ENCODE data around the gene ALMS1.
"Not testable (repeated sequence)": the region's sequence is repeated elsewhere in the genome, so short reads cannot be mapped to it uniquely, and the experiment has no call there.

Gene ALMS1

GRCh38 chr2:73403237-73403636 lies 17.6 kb downstream of the ALMS1 start:
- no peak for DNase-seq (ENCODE audit: low read depth in 1 of 2, low spot score in 1 of 2)

- DNase-seq (ENCODE audit: low read depth in 1 of 2, low spot score in 1 of 2): no peak
These were observed 18.8 kb downstream of the ALMS1 start for GRCh38 chr2:73404409-73404808.

- no peak for DNase-seq (ENCODE audit: low read depth in 1 of 2, low spot score in 1 of 2)
These were observed 21.4 kb downstream of the ALMS1 start for GRCh38 chr2:73406996-73407395.

- DNase-seq (ENCODE audit: low read depth in 1 of 2, low spot score in 1 of 2): no peak
These were observed 22.6 kb downstream of the ALMS1 start for GRCh38 chr2:73408198-73408597.

DNA sequence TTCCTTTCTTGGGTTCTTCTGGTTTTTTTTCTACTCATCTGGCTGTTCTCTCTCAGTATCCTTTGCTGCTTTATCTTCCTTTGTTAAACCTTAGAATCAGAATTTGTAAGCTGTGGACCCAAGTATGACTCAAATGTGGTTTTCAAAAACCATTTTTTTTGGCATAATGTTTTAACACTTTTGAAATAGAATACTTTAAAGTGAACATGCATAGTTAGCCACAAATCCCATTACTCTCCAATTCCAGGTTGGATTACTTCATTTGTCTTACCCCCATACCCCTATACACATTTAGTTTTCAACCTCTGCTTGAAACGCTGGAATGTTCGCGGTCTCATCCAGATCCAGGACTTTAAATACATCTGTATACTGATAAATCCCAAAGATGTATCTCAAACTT lies 29.1 kb downstream of the ALMS1 start:
- no peak for DNase-seq (ENCODE audit: low read depth in 1 of 2, low spot score in 1 of 2)

GRCh38 chr2:73415906-73416305 lies 30.3 kb downstream of the ALMS1 start:
- DNase-seq (ENCODE audit: low read depth in 1 of 2, low spot score in 1 of 2): no peak

- no peak for DNase-seq (ENCODE audit: low read depth in 1 of 2, low spot score in 1 of 2)
These were observed 32.7 kb downstream of the ALMS1 start for GRCh38 chr2:73418343-73418742.

DNA sequence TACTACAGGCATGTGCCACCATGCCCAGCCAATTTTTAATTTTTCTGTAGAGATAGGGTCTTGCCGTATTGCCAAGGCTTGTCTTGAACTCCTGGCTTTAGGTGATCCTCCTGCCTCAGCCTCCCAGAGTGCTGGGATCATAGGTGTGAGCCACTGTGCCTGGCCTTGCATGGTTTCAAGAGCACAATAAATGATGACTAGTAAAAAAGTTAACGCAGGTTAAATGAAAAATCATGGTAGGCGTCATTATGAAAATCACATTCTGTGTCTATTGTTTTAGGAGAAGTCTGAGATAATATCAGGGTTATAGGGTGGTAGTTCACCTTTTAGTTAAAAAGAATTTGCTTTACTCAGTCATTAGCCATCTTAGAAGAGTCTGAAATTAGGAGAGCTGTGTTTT lies 38.3 kb downstream of the ALMS1 start:
- no peak for DNase-seq (ENCODE audit: low read depth in 1 of 2, low spot score in 1 of 2)

DNA sequence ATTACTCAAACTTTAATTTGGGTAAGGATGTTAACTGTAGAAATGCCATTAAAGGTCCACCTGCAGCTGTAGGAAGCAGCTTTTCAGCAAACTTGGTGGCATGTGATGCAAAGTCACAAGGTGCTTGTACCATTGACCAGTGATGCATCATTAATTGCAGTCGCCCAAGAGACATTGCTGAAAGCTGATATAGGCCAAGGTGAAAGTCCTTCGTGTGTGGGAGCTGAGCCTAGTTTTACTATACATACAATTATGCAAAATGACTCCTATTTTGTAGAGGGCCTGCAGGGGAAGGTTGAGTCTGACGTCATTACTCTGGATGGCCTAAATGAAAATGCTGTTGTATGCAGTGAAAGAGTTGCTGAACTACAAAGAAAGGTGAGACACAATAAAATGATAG lies 40.5 kb downstream of the ALMS1 start:
- no peak for DNase-seq (ENCODE audit: low read depth in 1 of 2, low spot score in 1 of 2)

DNA sequence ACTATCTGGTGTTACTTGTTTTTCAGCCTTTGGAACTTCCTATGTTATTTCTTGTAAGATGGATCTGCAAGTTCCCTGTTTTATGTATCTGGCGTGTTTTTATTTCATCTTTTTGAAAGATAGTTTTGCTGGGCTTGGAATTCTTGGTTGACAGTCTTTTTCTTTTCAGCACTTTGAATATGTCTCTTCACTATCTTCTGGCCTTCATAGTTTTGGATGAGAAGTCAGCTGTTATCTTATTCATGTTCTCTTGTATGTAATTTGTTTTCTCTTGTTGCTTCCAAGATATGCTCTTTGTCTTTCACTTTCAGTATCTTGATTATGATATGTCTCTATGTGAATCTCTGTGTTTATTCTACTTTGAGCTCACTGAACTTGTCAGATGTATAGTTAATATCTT lies 50.4 kb downstream of the ALMS1 start:
- no peak for DNase-seq (ENCODE audit: low read depth in 1 of 2, low spot score in 1 of 2)

DNA sequence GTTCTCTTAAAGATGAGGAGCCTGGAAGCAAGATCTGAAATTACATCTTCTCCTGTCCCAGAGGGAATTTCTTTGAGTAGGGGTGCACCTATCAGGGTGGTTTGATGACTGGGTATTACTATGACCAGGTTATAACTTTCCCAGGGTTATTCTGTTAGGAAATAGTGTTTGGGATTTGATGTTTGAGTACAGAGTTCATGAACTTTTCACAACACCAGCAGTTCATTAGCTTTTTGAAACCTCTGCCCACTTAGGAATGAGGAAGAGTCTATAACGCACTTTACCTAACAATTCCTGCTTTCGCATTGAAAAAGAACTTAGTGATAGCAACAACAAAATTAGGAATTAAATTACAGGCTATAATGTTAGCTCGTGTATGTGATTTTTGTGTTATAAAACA lies 58.6 kb downstream of the ALMS1 start:
- DNase-seq (ENCODE audit: low read depth in 1 of 2, low spot score in 1 of 2): no peak

DNA sequence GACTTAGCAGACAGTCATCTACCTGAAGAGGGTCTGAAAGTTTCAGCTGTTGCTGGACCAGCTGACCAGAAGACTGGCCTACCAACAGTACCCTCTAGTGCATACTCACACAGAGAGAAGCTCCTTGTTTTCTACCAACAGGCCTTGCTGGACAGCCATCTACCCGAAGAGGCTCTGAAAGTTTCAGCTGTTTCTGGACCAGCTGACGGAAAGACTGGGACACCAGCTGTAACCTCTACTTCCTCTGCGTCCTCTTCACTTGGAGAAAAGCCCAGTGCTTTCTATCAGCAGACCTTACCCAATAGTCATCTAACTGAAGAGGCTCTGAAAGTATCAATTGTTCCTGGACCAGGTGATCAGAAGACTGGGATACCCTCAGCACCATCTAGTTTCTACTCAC lies 63.2 kb downstream of the ALMS1 start:
- DNase-seq (ENCODE audit: low read depth in 1 of 2, low spot score in 1 of 2): no peak

DNA sequence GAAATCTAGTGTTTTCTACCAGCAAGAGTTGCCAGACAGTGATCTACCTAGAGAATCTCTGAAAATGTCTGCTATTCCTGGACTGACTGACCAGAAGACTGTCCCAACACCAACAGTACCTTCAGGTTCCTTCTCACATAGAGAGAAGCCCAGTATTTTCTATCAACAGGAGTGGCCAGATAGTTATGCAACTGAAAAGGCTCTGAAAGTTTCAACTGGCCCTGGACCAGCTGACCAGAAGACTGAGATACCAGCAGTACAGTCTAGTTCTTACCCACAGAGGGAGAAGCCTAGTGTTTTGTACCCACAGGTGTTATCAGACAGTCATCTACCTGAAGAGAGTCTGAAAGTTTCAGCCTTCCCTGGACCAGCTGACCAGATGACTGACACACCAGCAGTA lies 63.8 kb downstream of the ALMS1 start:
- no peak for DNase-seq (ENCODE audit: low read depth in 1 of 2, low spot score in 1 of 2)

DNA sequence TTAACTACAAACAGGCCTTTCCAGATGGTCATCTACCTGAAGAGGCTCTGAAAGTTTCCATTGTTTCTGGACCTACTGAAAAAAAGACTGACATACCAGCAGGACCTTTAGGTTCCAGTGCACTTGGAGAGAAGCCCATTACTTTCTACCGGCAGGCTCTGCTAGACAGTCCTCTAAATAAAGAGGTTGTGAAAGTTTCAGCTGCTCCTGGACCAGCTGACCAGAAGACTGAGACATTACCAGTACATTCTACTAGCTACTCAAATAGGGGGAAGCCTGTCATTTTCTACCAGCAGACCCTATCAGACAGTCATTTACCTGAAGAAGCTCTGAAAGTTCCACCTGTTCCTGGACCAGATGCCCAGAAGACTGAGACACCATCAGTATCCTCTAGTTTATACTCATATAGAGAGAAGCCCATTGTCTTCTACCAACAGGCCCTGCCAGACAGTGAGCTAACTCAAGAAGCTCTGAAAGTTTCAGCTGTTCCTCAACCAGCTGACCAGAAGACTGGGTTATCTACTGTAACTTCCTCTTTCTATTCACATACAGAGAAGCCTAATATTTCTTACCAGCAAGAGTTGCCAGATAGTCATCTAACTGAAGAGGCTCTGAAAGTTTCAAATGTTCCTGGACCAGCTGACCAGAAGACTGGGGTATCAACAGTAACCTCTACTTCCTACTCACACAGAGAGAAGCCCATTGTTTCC lies 65.8 kb downstream of the ALMS1 start:
- DNase-seq (ENCODE audit: low read depth in 1 of 2, low spot score in 1 of 2): no peak

DNA sequence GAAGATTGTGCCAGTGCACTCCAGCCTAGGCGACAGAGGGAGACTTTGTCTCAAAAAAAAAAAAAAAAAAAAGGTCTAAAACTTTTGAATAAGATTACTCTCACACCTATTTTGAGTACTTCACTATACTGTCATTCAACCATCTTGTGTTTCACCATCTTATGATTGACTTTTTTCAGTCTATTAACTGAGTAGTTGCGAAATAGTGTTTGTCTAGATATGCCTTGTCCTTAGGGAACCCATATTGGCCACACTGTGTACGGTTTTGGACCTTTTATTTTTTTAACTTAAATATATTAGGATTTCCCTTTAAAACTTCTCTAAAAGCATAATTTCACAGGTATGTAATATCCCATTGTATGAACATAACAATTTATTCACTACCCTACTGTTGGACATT lies 72.3 kb downstream of the ALMS1 start:
- DNase-seq (ENCODE audit: low read depth in 1 of 2, low spot score in 1 of 2): no peak

GRCh38 chr2:73462388-73462787 lies 76.8 kb downstream of the ALMS1 start:
- not testable (repeated sequence) for DNase-seq (ENCODE audit: low read depth in 1 of 2, low spot score in 1 of 2)

- DNase-seq (ENCODE audit: low read depth in 1 of 2, low spot score in 1 of 2): no peak
These were observed 82.7 kb downstream of the ALMS1 start for GRCh38 chr2:73468376-73468775.

DNA sequence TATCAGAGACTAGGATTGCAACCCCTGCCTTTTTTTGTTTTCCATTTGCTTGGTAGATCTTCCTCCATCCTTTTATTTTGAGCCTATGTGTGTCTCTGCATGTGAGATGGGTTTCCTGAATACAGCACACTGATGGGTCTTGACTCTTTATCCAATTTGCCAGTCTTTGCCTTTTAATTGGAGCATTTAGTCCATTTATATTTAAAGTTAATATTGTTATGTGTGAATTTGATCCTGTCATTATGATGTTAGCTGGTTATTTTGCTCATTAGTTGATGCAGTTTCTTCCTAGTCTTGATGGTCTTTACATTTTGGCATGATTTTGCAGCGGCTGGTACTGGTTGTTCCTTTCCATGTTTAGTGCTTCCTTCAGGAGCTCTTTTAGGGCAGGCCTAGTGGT lies 98.2 kb downstream of the ALMS1 start:
- not testable (repeated sequence) for DNase-seq (ENCODE audit: low read depth in 1 of 2, low spot score in 1 of 2)

DNA sequence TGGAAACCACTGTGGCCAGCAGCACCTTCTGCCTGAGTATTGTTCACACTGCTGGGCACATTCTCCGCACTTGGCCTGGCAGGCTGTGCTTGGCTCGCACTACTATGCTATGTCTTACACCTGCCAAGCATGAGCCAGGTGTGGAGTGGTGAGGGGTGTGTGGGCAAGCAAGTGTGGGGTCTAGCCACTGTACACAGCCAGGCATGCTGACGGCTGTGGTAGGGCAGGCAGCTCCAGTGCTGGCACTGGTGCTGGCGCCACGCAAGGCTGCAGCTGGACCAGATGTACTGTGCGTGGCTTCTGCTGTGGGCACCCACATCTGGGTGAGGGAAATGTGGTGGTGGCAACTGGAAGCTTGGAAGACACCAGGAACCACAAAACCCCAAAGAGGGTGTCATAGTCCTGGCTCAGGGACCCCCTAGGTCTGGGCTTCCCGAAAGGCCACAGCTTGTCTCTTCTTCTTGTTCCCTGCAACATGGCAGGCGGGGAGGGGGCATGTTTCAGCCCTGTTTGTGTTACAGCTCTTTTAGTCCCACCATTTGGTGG lies 101.5 kb downstream of the ALMS1 start:
- DNase-seq (ENCODE audit: low read depth in 1 of 2, low spot score in 1 of 2): no peak

- no peak for DNase-seq (ENCODE audit: low read depth in 1 of 2, low spot score in 1 of 2)
These were observed 102.4 kb downstream of the ALMS1 start for GRCh38 chr2:73488079-73488478.

- DNase-seq (ENCODE audit: low read depth in 1 of 2, low spot score in 1 of 2): no peak
These were observed 103.4 kb downstream of the ALMS1 start for GRCh38 chr2:73489053-73489452.

- DNase-seq (ENCODE audit: low read depth in 1 of 2, low spot score in 1 of 2): no peak
These were observed 108.4 kb downstream of the ALMS1 start for GRCh38 chr2:73494031-73494430.

GRCh38 chr2:73503992-73504570 lies 118.4 kb downstream of the ALMS1 start:
- DNase-seq (ENCODE audit: low read depth in 1 of 2, low spot score in 1 of 2): no peak

All from activated CD4-positive, alpha-beta T cell treated with anti-CD3 and anti-CD28 coated beads, Interleukin-2, amount 50 U/mL, for 24 hours (primary cell).